GM12801 (cell line): ENCODE results near the gene GRK2.

Source experiments
- CTCF ChIP-seq: IDR thresholded peaks from one replicate; pipeline ENCODE4 v1.5.1; 2011; ENCODE audit warnings: control low read depth; ENCODE audit not compliant: insufficient read length; ENCODE audit errors: extremely low read depth

Gene GRK2

GRCh38 chr11:67250059-67251043, 15.9 kb upstream of the GRK2 start:
- no peak for TF ChIP-seq CTCF

- TF ChIP-seq CTCF = no peak
Observed at GRCh38 chr11:67251841-67252240, 14.4 kb upstream of the GRK2 start.

- no peak for TF ChIP-seq CTCF
Observed at GRCh38 chr11:67252831-67253239, 13.4 kb upstream of the GRK2 start.

- no peak for TF ChIP-seq CTCF
Observed at GRCh38 chr11:67253872-67254624, 12.2 kb upstream of the GRK2 start.

GRCh38 chr11:67254798-67255197, 11.5 kb upstream of the GRK2 start:
- TF ChIP-seq CTCF = no peak

GRCh38 chr11:67255353-67255752, 10.9 kb upstream of the GRK2 start:
- TF ChIP-seq CTCF = no peak

- TF ChIP-seq CTCF = no peak
Observed at GRCh38 chr11:67255864-67256263, 10.4 kb upstream of the GRK2 start.
